Breast epithelium (tissue), 3 donors: ENCODE measurements around the gene EEF1AKMT3.

Experiments used
- CTCF ChIP-seq, 3 donors: fragments of 450-650 bp; IDR thresholded peaks; one replicate each; pipeline ENCODE4 v1.5.1; 2016 to 2017; ENCODE audit warnings: antibody characterized with exemption in 3 of 3, mild to moderate bottlenecking in 3 of 3, moderate library complexity in 3 of 3
- POLR2AphosphoS5 ChIP-seq, 3 donors: sonication (generic); formaldehyde crosslinking; IDR thresholded peaks; one replicate each; pipeline ENCODE4 v1.6.1; 2017; ENCODE audit warnings: antibody characterized with exemption in 3 of 3

DNA sequence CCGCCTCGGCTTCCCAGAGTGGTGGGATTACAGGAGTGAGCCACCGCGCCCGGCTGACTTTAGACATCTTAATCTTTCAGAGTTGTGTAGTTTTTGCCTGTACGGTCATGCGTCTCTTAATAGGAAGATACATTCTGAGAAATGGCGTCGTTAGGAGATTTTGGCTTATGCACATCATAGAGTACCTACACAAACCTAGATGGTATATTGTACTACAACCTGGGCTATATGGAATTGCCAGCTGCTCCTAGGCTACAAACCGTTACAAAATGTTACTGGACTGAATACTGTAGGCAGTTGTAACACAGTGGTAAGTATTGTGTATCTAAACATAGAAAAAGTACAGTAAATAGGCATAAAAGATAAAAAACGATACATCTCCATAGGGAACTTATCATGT lies 11.4 kb downstream of the EEF1AKMT3 start:
- TF ChIP-seq POLR2AphosphoS5 (IDR thresholded peaks at IDR 0.05) (no peak), CTCF (IDR thresholded peaks at IDR 0.05) (no peak)
